H1 (cell line): ENCODE results near the gene HLA-C.

Experiments
- CBX8 ChIP-seq: fragments of 300-800, 300-1000 bp; sonication (generic); IDR thresholded peaks from 2 replicates; pipeline ENCODE4 v1.7.1; 2016; ENCODE audit warnings: low read depth, low read length, borderline replicate concordance
- CHD2 ChIP-seq: IDR thresholded peaks from 2 replicates; pipeline ENCODE4 v1.6.1; 2012; ENCODE audit warnings: low read length, improper control_type of control experiment
- EZH2 ChIP-seq: fragments of 200-600 bp; sonication (generic); IDR thresholded peaks from 2 replicates; pipeline ENCODE4 v1.7.1; 2012; ENCODE audit warnings: low read depth, mild to moderate bottlenecking, moderate library complexity, low read length, inconsistent platforms; ENCODE audit not compliant: severe bottlenecking
- POLR2A ChIP-seq, 2 experiments: IDR thresholded peaks; 1 replicate in 1 of 2; 2 replicates in 1 of 2; pipeline ENCODE4 v1.6.1; 2011; ENCODE audit warnings: low read depth in 2 of 2, low read length in 2 of 2, mild to moderate bottlenecking in 2 of 2; ENCODE audit errors: control extremely low read depth in 1 of 2
- POLR2AphosphoS5 ChIP-seq: IDR thresholded peaks from 2 replicates; pipeline ENCODE4 v1.6.1; 2011; ENCODE audit warnings: low read depth, low read length
- RAD21 ChIP-seq, 2 experiments: IDR thresholded peaks in 1 of 2; conservative IDR thresholded peaks in 1 of 2; 2 replicates each; pipeline ENCODE4 v1.6.1; 2011; ENCODE audit warnings: low read depth in 2 of 2, low read length in 2 of 2, improper control_type of control experiment in 1 of 2, inconsistent platforms in 1 of 2, mild to moderate bottlenecking in 1 of 2, moderate library complexity in 1 of 2
- RBBP5 ChIP-seq: IDR thresholded peaks from 2 replicates; pipeline ENCODE4 v1.7.1; 2012; ENCODE audit warnings: low read depth, mild to moderate bottlenecking, inconsistent platforms, low read length, moderate library complexity, borderline replicate concordance
- SP1 ChIP-seq: IDR thresholded peaks from 2 replicates; pipeline ENCODE4 v1.6.1; 2011; ENCODE audit warnings: low read depth, low read length
- YY1 ChIP-seq: IDR thresholded peaks from 2 replicates; pipeline ENCODE4 v1.6.1; 2011; ENCODE audit warnings: low read depth, mild to moderate bottlenecking, low read length
- TF ChIP-seq, protein P1 (sequence below), 3 experiments: IDR thresholded peaks; 1 replicate in 2 of 3; 2 replicates in 1 of 3; pipeline versions ENCODE4 v1.5.1 to v1.6.1; 2011; ENCODE audit warnings: low read length in 3 of 3, mild to moderate bottlenecking in 3 of 3, inconsistent platforms in 2 of 3, low read depth in 1 of 3, moderate library complexity in 1 of 3; ENCODE audit not compliant: insufficient read depth in 1 of 3; ENCODE audit errors: control extremely low read depth in 1 of 3

DNA sequence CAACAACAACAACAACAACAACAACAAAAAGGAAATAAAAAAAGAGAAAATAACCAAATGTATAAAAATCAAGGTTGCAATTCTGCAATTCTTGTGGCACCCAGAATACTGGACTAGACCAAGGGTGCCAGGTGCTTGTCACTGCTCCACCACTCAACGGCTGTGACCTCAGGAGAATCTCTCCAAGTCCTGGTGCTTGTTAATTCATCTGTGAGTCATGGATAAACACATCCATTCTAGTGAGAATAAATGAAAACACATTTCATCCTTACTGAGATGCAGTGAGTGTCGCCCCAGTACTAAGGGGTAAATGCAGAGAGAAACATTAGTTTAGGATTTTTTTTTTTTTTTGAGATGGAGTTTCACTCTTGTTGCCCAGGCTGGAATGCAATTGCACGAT, 32.0 kb downstream of the HLA-C start:
- TF ChIP-seq SP1 (no peak), EZH2 (no peak), POLR2A (IDR thresholded peaks at IDR 0.05; ENCODE audit: control extremely low read depth in 1 of 2, low read depth in 2 of 2, low read length in 2 of 2) (no peak), CHD2 (no peak), POLR2AphosphoS5 (no peak), RBBP5 (no peak), YY1 (no peak), CBX8 (no peak), RAD21 (IDR thresholded peaks at IDR 0.05 in 1 of 2, conservative IDR thresholded peaks at IDR 0.05 in 1 of 2; ENCODE audit: low read depth in 2 of 2, low read length in 2 of 2) (no peak)
- TF ChIP-seq, protein P1, sequence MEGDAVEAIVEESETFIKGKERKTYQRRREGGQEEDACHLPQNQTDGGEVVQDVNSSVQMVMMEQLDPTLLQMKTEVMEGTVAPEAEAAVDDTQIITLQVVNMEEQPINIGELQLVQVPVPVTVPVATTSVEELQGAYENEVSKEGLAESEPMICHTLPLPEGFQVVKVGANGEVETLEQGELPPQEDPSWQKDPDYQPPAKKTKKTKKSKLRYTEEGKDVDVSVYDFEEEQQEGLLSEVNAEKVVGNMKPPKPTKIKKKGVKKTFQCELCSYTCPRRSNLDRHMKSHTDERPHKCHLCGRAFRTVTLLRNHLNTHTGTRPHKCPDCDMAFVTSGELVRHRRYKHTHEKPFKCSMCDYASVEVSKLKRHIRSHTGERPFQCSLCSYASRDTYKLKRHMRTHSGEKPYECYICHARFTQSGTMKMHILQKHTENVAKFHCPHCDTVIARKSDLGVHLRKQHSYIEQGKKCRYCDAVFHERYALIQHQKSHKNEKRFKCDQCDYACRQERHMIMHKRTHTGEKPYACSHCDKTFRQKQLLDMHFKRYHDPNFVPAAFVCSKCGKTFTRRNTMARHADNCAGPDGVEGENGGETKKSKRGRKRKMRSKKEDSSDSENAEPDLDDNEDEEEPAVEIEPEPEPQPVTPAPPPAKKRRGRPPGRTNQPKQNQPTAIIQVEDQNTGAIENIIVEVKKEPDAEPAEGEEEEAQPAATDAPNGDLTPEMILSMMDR (IDR thresholded peaks at IDR 0.05; ENCODE audit: control extremely low read depth in 1 of 3, insufficient read depth in 1 of 3, low read depth in 1 of 3, low read length in 3 of 3), result no peak
